NT2/D1 (cell line): ENCODE measurements around the gene SLC25A43.

Experiments used
- SUZ12 ChIP-seq: IDR thresholded peaks from 2 replicates; pipeline ENCODE4 v1.6.1; 2011; ENCODE audit not compliant: insufficient read length, insufficient read depth; ENCODE audit errors: extremely low read depth
- YY1 ChIP-seq: IDR thresholded peaks from 2 replicates; pipeline ENCODE4 v1.6.1; 2011; ENCODE audit not compliant: insufficient read length, insufficient read depth

DNA sequence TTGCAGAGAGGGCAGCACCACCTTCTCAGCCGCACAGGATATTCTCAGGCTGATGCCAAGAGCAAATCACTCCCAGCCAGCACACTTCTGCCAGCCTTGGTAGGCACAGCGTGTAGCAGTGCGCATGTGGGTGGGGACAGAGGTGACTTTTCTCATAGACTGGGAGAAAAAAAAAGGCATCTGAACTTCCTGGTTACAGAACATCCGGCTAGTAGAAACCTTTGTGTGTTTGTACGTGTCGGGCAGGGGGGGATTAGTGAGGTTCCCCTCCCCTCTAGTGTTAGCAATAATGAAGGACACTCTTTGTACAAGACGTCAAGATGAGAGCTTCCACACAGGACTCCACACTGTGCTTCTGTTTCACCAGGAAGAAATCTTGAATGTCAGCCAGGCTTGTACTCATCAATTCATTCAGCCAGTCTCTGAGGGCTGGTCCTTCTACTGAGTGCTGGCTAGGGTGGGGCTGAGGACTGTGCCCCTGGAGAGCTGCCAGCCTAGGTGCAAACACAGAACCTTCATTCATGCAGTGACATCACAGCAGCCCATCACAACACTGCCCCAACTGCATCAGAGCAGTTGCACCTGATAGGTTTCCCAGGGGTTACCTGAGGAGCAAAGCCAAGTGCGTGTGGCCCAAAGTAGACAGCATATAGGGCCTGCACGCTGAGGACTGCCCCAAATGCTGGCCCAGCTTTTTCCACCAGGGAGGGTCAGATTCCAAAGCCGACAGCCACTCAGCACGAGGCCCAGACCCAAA lies 103.8 kb downstream of the SLC25A43 start:
- TF ChIP-seq YY1 (no peak), SUZ12 (no peak)
